HG02763 (cell line): Measurements from ENCODE around the gene COL1A1.

ENCODE experiments used
- ATAC-seq: cut with Tn5 transposase; IDR thresholded peaks from one replicate; pipeline ENCODE4 v1.9.1; 2021; ENCODE audit warnings: mild to moderate bottlenecking, moderate library complexity; ENCODE audit not compliant: unreplicated experiment

Gene COL1A1

DNA sequence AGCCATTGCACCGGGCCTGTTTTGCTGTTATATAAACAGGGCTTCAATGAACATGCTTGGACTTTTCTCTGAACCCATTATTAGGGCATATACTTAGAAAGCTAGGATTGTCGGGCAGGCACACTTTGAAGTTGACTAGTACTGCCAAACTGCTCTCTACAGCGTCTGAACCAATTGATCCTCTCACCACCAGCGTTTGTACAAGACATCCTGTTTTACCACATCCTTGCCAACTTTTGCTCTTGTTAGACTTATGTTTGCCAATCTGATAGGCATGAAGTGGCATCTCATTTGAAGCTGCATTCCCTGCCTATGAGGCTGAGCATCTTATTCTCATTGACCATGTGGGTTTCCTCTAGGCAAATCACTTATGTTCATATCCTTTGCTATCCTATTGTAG lies 43.5 kb downstream of the COL1A1 start:
- no peak for ATAC-seq

DNA sequence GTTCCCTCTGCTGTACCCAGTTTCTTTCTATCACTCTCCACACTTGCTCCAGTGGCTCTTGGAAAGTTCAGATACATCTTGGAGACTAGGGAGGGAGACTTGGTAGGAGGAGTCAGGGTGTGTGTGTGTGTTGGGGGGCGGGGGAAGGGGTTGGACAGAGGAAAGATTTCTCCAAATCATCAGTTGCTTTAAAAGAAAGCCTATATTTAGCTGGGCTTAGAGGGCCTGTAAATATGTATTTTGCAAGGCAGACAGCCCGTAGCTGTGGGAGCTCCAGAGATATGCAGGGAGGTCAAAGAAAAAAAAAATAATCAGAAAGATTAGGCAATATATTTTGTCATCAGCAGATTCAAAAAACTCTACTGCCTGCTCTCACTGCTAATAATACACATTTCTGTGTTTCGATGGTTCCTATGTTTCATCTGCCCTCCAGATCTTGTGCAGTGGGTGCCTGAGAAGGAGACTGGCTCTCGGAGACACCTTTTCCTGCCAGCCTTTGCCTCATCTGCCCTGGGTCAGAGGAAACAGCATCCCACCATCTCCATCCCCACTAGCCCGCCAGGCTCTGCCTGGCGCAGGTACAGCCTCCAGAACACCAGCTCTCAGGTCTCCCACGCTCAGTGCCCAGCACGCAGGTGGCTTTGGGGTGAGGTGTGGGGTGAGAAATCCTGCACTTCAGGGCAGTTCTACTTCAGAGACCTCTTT lies 46.2 kb downstream of the COL1A1 start:
- ATAC-seq, result no peak

DNA sequence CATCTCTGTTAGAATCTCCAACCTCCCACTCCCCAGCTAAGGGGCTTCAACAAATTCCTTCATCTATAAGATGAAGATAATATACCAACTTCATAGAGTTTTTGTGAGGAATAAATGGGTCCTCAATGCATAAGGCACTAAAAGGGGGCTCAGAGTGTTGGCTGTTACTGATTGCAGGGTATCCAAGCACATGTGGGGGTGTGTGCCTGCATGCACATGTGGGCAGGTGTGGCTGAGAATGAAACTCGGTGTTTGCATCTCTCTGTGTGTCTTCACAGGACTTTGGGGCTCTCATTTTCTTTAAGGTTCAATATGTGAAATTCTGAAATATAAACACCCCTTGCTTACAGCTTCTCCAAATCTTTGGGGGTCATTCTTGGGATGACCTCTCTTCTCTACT lies 46.8 kb downstream of the COL1A1 start:
- ATAC-seq, result no peak

DNA sequence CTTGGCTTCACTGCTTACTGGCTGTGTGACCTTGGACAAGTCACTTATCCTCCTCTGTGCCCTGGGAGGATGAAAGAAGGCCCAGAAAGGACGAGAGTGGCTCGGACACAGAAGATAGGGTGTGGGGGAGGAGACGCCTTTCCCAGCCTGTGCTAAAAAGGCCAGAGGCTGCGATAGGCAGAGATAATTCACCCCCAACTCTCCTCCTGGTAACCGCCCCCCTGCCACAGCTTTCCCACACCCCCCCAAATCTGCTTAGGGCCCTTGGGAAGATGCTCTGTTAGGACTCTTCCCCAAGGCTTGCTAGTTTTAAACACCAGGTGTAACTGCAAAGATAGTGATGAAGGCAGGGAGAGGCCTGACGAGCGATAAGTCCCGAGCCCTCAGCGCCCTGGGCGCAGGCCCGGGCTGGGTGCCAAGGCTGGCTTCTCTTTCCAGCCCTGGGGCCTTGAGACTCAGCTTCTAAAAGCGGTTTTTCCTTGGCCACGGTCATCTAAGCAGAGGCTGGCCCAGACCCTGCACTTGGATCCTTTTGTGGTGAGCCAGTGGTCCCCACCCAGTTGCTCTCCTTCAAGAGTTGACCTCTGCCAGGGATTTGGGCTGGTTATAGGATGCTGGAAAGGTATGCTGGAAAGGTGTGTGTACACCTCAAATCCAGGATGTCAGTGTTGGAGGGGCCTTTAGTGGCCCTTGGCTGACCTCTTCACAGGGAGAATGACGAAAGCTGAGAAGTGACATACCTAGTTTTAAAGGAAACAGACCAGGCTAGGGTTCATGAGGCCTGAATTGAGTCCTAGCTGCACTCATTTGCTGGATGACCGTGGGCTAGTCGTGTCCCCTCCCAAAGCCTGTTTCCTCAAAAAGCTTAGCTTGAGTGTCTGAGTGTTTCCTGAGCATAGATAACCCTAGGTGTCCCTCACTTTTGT lies 47.5 kb downstream of the COL1A1 start:
- no peak for ATAC-seq

DNA sequence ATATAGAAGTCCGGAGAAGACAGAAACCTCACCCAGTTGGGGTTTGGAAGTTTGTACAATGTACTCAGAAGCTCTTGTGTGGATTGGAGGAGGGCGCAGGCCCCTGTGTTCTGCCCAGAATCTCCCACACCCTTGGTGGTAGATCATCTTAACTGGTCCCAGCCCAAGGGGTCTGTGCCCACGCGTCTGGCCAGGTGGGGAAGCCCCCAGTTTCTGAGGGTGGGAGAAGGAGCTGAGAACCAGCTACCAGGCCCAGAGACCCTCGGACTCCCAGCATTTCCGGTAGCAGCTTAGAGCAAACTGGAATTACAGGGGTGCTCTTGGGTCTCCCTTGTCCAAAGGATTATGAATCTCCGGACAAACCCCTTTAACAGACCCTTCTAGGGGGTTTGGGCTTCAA lies 48.7 kb downstream of the COL1A1 start:
- ATAC-seq, result no peak

DNA sequence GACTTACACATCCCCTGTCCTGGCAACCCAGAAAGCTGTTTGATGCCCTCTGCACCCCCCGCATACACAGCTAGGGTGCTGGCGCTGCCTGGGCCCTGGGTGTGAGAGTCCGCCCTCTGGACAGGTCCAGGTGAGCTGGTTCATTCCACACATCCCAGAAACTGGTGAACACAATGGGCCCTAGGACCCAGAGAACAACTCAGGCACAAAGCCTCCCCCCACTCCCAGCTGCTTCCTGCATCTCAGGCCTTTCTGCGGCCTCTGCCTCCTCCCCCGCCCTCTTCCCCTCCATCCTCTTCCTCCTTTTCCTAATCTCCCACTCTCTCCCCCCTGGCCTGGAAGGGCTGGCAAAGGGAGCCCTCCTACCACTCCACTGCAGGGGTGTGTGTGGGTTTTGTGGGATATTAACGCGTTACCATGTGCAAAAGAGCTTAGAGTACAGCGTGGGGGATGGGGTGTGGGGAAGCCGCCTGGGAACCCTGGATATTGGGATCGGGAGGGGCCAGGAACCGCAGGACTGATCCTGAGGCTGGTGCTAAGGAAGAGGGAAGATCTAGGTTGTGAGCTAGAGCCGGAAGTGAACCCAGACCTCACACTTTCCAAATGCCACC lies 49.4 kb downstream of the COL1A1 start:
- ATAC-seq, result no peak

DNA sequence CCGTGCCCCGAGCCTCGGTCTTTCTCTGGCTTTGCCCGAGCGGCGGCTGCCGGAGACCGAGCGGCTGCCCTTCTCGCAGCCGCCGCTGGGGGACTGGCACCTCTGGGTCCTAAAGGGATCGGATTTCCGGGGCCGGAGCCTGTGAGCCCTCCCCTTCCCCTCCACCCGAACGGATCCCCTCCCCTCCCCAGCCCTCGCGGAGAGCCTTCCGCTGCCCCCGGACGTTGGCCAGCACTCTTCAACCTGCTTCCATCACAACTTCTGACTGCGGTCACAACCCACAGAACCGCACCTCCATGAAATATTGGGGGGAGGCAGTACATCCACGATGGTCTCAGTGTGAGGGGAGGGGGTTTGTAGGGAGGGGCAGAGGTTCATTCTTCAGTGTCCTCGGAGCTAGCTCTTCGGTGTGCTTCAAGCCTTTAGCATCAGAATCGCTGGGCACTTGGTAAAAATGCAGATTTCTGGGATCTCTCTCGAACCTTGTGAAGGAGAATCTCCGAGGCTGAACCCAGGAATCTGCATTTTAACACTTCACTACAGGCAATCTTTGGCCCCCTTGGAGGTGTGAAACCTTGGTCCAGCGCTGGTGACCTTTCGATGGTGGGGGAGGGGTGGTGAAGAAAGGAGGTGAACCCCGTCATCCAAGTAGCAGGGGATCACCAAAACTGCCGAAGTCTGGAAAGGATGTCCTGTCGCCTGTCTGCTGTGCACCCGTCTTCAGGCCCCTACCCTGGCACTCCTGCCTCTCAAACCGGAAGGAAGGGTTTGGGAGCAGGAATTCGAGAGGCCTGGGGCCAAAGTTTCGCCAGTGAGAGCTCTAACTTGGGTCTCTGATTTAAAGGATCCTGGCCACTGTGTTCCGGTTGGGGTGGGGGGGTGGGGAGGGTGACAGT lies 50.1 kb downstream of the COL1A1 start:
- peak; percentile 37 for ATAC-seq

DNA sequence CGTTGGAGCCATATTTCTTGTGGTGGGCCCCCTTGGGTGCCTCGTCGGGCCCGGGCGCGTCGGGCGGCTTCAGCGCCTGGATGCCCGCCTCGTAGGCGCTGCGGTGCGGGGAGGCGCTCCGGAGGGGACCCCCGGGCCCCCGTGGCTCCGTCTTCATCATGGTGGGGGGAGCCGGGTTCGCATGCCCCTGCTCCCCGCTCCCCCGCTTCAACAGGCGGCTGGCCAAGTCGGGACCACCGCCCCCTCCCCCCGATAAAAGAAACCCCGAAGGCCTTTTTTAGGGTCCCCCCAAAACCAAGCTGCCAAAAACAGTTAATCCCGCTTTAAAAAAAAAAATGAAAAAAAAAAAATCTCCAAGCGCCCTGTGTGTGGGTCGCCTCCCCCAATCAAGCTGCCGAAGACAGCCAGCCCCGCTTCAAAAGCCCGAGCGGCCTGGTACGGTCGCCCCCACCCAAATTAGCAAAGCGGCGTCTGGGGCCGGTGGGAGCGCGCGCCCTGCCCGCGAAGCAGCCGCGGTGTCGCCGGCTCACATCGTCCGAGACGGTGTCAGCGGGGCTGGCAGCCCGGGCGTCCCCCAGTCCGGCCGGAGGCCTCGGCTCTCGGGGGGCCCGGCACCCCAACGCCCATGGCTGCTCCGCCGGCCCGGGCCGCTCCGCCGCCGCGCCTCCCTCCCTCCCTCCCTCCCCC lies 50.9 kb downstream of the COL1A1 start, which contains the start of gene PPP1R9B:
PPP1R9B (minus strand) TSS at position 324 of the 687 bp plus-strand sequence; CDS start at position 160, 164 bp downstream.
- no peak for ATAC-seq

DNA sequence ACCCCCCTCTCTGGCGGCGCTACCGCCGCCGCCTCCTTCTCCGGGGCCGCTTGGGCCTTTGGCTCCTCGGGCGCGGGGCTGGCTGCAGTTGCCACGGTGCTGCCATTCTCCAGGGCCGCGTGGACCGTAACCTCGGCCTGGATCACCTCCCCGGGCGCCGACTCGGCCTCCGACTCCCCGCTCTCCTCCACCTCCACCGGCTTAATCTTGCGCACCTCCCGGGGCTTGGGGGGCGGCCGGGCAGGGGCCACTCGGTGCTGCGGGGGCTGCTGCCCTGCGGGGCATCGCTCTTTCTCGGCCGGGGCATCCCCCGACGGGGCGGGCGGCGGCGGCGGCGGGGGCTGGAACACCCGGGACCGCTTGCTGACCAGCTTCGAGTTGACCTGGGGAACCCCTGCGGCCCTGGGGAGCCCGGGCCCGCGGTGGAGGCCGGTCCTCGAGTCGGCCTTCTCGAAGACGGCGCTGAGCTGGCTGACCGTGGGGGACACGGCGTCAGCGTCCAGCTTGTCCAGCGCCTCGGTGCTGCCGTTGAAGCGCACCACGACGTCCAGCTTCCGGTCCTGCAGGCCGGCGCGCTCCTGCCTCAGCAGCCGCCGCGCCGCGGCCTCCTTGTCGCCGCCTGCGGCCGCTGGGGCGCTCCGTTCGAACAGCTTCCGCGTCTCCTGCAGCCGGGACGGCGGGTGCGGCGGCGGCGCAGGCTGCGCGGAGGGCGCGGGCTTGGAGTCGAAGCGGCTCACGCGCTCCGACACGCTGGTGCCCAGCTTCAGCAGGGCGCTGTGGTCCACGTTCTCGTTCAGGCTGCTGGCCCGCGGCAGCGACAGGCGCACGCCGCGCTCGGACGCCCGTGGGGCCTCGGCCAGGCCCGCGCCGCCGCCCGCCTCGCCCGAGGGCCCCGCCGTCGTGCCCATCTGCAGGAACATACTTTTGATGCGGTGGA lies 51.7 kb downstream of the COL1A1 start:
- ATAC-seq, result no peak

DNA sequence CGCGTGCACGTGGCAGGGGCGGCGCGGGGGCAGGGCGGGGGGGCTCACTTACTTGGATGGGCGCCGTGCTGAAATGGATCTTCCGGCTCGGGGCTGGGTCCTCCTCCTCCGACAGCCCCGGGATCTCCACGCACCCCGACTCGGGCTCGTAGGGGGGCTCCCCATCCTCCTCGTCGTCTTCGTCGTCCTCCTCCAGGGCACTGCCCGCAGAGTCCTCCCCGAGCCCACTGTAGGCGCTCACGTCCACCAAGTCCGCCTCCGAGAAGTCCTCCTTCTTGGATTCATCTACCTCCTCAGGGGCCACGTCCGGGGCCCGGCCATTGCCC lies 52.4 kb downstream of the COL1A1 start:
- ATAC-seq, result peak; percentile 6

DNA sequence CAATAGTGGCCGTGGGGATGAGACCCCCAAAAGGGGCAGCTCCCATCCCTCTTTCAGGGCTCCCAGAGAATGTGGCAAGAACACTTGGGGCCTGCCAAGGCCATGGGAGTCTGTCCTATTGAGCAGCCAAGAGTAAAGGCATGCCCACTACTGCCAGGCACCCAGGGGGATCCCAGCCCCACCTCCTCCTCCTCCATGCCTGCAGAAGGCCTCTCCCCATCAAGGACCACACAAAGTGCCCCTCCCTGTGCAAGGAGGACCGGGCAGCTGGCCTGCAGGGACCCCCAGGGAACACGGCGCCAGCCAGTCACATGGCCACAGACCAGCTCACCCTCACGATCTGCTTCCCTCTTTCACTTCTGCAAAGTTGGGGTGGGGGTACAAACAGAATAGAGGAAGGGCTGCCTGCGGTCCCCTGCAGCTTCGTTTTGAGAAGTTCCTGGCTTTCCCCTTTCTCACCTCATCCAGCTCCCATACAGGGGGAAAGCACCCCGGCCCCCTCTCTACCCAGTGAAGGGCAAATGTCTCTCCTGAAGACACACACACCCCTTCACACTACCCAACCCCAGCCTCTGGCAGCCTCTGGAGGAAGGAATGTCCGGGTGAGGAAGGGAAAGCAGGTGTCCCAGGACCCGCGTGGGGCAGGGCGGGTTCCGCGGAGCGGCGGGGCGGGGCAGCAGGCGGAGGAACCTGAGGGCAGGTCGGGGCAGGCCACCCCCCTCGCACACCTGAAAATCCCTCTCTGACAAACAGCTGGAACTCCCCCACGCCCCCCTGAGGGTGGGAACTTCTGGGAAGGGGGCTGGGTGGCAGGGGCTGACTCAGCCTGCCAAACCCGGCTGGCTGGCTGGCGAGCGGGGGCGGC lies 53.0 kb downstream of the COL1A1 start:
- ATAC-seq, result peak; percentile 34

DNA sequence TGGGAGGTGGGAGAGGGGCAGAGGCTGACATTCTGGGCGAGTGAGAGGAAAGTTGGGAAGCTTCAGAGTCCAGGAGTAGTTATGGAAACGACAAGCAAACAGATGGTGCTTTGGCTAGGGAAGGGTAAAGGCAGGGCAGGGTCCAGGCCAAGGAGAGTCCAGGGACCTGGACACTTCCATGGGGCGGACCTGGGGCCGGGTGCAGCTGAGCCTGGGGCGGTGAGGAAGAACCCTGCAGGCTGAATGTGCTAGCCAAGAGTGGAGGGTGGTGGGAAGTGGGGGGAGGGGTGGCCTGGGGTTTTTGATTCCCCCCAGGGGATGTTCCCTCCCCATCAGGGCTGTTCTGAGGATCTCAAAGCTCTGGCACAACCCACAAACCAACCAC lies 53.6 kb downstream of the COL1A1 start:
- no peak for ATAC-seq

DNA sequence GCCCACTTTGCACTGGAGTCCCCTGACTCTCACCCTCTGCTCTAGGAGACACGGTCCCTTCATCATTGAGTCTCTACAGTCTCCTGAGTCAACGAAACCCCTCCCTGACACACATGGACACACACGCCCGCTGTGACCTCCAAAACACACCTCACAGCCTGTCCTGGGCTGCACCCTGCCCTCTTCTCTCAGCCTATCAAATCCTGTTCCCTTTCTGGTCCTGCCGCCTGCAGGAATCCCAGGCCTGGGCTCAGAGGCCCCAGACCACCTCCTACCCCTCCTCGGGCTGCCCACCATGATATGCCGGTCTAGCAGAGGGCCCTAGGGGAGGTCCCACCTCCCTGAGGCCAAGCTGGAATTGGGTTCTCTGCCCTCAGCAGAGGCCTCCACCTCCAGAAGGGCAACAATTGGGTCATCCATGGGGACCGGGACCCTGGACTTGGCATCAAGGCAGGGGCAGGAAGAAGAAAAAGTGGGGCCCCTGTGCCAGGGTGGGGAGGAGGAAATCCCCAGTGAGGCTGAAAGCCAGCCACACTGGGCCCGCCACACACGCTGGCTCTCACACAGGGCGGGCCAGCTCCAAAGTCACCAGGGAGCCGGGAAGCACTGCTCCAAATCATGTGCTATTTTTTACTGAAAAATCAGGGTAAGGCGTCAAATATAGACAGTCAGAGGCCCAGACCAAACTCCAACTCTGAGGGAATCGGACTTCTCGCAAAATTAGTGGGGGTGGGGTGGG lies 54.3 kb downstream of the COL1A1 start:
- ATAC-seq, result no peak

DNA sequence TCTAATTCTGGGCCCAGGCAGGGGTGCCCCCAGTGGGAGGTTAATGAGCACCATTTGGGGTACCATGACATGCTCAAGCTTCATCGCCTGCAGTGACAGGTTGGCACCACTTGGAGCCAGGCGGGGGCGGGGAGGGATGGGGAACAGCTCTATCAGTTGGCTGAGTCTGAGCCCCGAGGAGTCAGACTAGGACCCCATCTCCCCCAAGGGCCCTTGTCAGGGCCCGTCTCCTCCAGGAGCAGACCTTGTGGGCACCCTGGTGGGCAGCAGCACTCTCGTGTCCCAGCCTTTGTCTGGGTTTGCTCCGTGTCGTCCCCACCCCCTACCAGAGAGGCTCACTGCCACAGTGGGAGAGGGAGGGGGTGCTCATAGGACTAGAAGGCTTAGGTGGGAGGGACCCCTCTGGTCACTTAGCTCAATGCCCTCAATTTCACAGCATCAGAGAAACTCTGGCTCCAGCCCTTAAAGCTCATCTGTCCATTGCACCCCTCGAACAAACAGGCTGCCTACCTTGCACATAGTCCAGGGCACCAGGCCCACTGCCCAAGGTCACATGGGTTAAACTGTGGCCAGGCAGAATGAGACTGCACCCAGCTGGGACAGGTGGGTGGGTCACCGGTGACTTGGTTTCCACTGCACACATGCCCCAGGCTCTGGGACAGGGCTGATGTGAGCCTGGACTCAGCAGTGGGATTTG lies 55.1 kb downstream of the COL1A1 start:
- no peak for ATAC-seq

DNA sequence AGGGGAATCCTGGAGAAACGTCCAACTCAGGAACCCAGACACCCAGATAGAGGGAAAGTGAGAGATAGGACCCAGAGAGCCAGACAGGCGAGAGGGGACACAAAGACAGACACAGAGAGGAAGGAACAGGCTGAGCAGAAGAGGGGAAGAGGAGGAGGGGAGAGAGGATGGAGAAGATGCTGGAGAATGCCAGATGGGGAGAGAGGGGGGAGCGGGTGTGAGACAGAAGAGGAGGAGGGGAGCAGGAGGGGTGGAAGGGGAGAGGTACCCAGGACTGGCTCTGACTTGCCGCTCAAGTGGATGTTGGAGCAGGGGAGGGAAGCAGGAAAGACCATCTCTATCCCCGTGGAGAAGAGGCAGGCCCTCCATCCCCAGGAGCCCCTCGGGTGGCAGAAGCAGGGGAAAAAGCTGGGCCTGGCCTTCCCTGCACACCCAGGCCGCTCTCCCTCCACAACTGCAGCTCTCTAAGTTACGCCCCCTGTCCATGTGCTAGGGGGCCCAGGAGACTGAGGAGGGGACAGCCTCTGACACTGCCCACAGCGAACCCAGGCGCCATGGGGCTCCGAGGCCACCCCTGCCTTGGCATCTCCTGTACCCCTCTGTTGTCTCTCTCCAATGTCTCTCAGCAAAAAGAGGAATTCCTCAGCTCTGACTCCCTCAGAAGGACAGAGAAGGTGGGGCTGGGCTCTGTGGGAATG lies 55.8 kb downstream of the COL1A1 start:
- ATAC-seq, result no peak

DNA sequence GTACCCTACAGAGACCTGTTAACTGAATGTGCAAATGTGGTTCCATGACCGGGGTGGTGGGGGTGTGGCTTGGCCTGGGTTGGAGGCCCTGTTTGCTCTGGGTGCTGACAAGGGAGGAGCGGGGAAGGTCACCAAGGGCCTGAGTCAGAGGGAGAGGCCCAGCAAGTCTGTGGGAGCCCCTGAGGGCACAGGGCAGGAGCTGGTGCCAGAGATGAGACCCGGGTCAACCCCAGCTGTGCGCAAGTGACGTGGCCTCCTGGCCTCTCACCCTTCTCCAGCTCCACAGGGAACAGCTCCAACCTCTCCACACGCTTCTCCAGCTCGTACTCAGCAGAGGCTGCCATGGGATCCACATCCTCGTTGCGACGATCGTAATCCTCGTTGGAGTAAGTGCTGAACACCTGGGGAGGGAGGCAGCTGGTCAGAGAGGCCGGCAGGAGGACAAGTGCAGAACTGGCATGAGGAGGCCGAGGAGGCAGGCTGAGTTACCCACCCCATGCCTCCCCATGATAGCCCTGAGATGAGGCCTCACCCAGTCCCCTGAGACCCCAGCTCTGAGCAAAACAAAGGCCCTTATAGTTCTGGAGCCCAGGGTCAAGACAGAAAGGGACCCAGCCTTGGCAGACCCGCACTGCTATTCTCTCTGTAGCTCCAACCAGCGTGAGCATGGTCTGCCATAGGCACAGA lies 56.4 kb downstream of the COL1A1 start:
- ATAC-seq, result no peak
